ENCODE results near the gene OXSR1.

DNA sequence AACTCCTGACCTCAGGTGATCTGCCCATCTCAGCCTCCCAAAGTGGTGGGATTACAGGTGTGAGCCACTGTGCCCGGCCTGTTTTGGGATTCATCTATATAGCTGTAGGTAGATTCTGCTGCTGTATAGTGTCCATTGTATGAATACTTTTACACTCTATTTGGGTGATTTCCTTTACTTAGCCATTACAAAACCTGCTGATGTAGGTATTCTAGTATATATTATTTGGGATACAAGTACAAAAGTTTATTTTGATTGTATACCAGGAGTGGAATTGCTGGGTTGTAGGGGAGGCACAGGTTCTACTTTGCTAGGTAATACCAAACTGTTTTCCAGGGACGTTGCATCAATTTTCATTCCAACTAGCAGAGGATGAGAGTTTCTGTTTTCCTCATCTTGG, 9.5 kb upstream of the OXSR1 start:
- TF ChIP-seq EZH2 (IDR thresholded peaks at IDR 0.05; ENCODE audit: borderline replicate concordance, low read length), result no peak
- TF ChIP-seq CTCF (conservative IDR thresholded peaks at IDR 0.05 in 1 of 2, IDR thresholded peaks at IDR 0.05 in 1 of 2; ENCODE audit: extremely low read depth in 1 of 2, insufficient read depth in 1 of 2, low read depth in 1 of 2, low read length in 2 of 2), result no peak

Data from mammary epithelial cell (primary cell).